ENCODE measurements around the gene TXNDC17.

GRCh38 chr17:6648181-6648580 is 7.3 kb downstream of the TXNDC17 start:
- TF ChIP-seq CTCF (IDR thresholded peaks at IDR 0.05) (no peak), POLR2A (IDR thresholded peaks at IDR 0.05) (no peak)

Measured in testis (tissue), 2 donors.